Measurements from ENCODE around the gene USH2A.

The USH2A gene

GRCh38 chr1:215986401-215986800, 436.8 kb downstream of the USH2A start:
- DNase-seq (ENCODE audit: extremely low read depth in 1 of 2, low read depth in 1 of 2): no peak

GRCh38 chr1:215983680-215984079, 439.6 kb downstream of the USH2A start:
- DNase-seq (ENCODE audit: extremely low read depth in 1 of 2, low read depth in 1 of 2): no peak

GRCh38 chr1:215971793-215972441, 451.3 kb downstream of the USH2A start:
- DNase-seq (ENCODE audit: extremely low read depth in 1 of 2, low read depth in 1 of 2): no peak

GRCh38 chr1:215970406-215970805, 452.8 kb downstream of the USH2A start:
- DNase-seq (ENCODE audit: extremely low read depth in 1 of 2, low read depth in 1 of 2): no peak

DNA sequence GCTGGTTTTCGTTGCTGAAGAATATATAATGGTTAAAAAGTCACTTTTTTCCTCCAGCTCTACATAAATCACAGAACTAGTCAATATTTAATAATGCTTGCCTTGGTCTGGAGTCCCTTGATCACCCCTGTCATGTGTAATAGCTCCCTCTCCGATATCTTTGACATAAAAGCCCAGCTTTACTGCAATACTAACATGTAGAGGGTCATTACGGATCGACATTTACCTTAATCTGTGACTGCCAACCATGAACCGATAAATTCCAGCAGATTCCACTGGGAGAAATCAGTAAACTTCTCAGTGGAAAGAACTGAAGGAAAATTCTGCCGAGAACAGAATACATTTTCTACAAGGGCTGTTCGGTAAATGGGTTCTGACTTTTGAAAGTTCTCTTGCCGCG, 459.6 kb downstream of the USH2A start:
- DNase-seq (ENCODE audit: extremely low read depth in 1 of 2, low read depth in 1 of 2): no peak

DNA sequence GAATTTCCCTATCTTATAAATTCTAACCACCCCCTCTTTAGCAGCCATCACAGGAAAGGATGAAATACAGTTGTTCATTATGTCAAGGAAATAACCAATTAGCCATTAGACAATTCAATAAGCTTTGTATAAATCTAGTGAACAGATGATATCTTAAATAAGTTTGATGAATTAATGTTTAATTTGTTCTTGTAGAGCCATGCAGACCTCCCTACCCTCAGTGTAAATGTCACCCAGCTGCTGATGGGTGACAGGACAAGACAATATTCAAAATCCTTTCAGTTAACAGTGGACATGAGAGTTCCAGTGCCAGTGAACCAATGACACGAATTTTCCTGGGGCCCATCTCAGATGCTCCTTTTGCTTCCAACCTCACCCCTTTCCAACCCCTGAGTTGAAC, 460.2 kb downstream of the USH2A start:
- DNase-seq (ENCODE audit: extremely low read depth in 1 of 2, low read depth in 1 of 2): no peak

- DNase-seq (ENCODE audit: extremely low read depth in 1 of 2, low read depth in 1 of 2): no peak
Observed at GRCh38 chr1:215958841-215959240, 464.4 kb downstream of the USH2A start.

DNA sequence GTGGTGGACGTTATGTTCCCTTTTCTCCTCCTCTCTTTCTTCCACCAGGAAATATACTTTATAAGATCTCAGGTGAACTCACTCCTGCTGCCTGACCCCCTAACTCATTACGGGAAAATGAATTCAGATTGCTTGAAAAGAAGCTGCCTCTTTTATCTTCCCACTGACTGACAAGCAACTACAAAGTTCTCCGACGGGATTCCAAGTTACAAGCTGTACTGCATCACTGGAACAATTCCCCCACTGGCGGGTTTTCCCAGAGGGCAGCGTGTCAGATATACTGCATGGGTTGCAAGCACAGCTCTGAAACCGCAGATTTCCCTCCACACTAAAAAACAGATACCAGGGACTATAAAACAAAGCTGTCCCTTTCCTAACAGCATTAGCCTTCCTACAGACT, 465.6 kb downstream of the USH2A start:
- DNase-seq (ENCODE audit: extremely low read depth in 1 of 2, low read depth in 1 of 2): no peak

DNA sequence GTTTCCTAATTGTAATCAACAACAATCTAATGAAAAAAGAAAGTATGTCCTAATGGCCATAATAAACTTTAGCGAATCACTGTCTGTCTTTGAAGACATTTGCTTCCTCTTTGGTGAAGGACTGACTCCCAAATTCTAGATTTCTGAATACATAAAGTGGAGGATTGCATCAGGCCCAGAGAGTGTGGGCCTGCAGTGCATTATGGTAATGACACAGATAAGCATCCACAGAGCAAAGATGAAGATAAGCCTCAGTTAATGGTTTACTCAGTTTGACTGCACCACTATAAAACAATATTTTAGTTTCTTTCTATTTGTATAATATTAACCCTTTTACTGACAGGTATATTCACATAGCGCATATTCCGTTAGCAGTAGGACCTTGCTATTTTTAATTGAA, 490.7 kb downstream of the USH2A start:
- DNase-seq (ENCODE audit: extremely low read depth in 1 of 2, low read depth in 1 of 2): no peak

GRCh38 chr1:215926670-215927069, 496.6 kb downstream of the USH2A start:
- no peak for DNase-seq (ENCODE audit: extremely low read depth in 1 of 2, low read depth in 1 of 2)

DNA sequence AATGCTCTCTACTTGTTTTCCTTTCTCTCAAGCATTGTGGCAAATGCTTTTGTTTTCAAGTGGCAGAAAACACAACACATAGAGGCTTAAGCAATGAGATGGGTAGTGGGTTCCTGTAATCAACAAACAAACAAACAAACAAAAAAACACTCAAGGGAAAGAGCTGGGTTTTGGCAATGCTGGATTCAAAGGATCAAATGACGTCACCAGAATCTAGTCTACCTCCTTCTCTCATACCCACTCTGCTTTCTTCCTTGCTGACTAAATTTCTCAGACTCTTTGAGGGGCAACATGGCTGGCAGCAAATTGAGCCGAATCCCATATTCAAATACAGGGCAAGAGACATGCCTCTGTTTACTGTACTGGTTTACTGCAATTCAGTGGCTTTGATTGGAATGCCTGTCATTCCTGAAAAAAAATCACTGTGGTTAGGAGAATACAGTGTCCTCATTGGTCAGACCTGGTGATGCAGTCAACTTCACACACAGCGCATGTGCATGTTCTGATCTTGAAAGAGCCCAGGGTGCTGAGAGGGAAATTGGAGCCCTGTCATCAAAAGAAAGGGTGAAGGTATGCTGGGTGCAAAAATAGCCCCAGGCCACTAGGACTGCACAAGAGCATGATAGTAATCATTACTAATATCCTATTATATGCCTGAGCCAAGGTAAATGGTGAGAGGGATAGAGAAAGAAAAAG, 500.0 kb downstream of the USH2A start:
- DNase-seq (ENCODE audit: extremely low read depth in 1 of 2, low read depth in 1 of 2): no peak

- no peak for DNase-seq (ENCODE audit: extremely low read depth in 1 of 2, low read depth in 1 of 2)
Observed at GRCh38 chr1:215911406-215911968, 511.8 kb downstream of the USH2A start.

DNA sequence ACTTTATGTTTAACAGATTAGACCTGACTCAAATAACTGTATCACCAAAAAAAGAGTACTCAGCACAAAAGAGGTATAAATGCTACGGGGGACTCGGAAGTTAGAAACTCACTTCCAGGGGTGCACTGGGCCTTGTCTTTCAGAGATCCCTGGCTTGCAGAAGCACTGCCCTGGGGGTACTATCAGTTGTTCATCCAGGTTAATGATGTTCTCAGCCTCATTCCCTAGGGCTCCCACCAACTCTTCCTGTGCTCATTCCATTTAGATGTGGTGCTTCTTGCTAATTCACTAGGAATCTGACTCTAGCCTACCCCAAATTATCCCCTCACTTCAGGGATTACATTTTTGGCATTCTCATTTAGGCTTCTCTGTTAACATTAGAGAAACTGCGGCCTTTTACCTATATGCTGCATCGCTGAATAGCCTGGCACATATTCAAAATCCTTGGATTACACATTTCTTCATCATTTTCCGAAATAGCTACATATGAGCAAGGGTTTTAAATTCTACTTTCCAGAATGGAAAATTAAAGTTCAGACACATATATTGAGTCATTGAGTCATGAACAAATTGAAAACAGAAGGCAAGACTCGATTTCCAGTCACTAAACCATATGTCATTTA, 517.6 kb downstream of the USH2A start:
- no peak for DNase-seq (ENCODE audit: extremely low read depth in 1 of 2, low read depth in 1 of 2)

DNA sequence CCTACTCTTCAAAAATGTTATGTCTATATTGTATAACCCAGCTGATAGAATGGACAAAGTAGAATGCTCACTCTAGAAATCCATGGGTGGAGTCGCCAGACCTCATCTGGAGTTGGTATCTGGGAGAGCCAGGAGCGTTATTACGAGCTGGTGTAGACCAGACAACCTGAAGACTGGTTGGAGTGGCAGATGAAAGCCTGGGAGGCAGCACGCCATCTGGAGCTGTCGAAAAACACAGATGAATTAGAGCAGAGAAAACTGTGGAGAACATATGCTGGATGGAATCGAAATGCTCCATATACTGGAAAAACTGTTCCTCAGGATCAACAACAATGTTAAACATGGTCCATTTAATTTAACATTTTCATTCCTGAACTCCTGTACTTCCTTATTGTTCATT, 522.6 kb downstream of the USH2A start:
- no peak for DNase-seq (ENCODE audit: extremely low read depth in 1 of 2, low read depth in 1 of 2)

DNA sequence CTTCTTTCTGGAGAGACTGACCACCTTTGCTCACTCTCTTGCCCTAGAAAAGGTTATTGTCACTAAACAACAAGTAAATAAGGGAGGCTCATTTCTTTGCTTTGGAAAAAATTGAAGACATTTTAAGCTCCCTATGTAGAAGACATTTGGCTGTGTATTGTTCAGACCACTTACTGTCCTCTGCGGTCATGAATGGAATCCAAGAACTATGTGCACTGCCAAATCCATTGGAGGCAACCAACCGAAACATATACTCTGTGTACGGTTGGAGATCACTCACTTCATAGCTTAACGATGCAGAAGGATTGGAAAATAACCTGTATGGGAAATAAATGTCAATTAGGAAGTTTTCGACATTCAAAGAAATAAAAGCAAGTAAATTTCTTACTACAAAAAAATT, 523.3 kb downstream of the USH2A start:
- no peak for DNase-seq (ENCODE audit: extremely low read depth in 1 of 2, low read depth in 1 of 2)

DNA sequence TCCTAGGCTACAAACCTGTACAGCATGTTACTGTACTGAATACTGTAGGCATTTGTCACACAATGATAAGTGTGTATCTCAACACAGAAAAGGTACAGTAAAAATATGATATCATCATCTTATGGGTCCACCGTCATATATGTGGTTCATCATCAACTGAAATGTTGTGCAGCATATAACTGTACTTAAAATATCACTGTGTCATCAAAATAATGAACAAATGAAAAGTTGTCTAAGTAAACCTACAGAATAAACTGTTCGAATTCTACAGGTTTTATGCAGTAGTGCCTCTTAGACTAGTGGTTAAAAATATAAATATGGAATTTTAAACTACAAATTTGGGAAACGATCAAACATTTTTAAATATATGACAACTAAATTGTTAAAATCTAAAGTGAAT, 527.4 kb downstream of the USH2A start:
- no peak for DNase-seq (ENCODE audit: extremely low read depth in 1 of 2, low read depth in 1 of 2)

DNA sequence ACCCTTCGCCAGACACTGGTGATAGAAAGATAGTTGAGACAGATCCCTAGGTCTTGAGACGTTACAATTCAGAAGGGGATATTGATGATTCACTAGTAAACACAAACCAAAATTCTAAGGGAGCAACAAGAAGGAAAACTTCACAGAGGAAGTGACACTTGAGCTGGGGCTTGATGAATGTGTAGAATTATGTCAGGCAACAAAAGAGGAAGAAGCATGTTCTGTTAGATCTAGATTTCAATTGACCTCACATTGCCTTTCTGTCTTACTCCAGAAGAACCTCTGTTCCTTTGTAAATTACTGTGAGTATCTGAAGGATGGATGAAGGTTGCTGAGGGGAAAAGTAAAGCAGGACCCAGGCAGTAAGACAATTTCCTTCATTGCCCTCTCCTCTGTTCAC, 528.0 kb downstream of the USH2A start:
- no peak for DNase-seq (ENCODE audit: extremely low read depth in 1 of 2, low read depth in 1 of 2)

DNA sequence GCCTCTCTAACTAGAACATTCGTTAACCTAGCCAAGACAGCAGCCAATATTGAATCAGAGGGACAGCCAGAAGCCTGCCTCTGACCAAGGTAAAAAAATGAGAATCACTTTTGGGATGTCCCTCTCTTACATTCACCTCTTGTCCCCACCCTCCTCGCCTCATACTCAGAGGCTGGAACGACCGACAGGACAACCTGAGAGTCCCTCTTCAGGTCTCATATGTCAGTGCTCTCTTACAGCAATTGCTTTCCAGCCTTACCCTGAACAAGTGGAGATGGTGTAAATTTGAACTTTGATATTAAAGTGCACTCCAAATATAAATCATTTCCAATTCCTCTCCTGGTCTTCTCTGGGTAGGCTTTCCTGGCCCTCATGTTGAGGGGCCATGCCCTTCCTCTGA, 528.6 kb downstream of the USH2A start:
- DNase-seq (ENCODE audit: extremely low read depth in 1 of 2, low read depth in 1 of 2): no peak

GRCh38 chr1:215891266-215892057, 531.8 kb downstream of the USH2A start:
- no peak for DNase-seq (ENCODE audit: extremely low read depth in 1 of 2, low read depth in 1 of 2)

DNA sequence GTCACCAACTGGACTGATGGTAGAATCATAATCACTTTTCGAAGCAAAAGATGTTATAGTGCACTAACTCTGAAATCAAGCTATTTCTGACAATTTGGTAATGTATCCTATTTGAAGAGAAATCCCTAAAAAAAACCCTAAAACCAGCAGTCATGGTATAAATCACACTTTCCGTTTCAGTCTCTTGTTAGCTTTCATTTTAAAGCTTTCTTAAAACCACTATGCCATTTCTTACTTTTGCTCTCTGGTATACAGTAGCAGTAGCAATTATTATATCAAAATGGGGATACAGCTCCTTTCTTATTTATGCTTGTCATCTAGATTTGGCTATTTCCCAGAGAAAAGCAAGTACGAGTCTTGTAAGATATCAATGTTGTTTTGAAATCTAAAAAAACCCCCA, 532.8 kb downstream of the USH2A start:
- no peak for DNase-seq (ENCODE audit: extremely low read depth in 1 of 2, low read depth in 1 of 2)

GRCh38 chr1:215889871-215890270, 533.4 kb downstream of the USH2A start:
- DNase-seq (ENCODE audit: extremely low read depth in 1 of 2, low read depth in 1 of 2): no peak
